ENCODE data around the gene PRKCB.

The PRKCB gene

DNA sequence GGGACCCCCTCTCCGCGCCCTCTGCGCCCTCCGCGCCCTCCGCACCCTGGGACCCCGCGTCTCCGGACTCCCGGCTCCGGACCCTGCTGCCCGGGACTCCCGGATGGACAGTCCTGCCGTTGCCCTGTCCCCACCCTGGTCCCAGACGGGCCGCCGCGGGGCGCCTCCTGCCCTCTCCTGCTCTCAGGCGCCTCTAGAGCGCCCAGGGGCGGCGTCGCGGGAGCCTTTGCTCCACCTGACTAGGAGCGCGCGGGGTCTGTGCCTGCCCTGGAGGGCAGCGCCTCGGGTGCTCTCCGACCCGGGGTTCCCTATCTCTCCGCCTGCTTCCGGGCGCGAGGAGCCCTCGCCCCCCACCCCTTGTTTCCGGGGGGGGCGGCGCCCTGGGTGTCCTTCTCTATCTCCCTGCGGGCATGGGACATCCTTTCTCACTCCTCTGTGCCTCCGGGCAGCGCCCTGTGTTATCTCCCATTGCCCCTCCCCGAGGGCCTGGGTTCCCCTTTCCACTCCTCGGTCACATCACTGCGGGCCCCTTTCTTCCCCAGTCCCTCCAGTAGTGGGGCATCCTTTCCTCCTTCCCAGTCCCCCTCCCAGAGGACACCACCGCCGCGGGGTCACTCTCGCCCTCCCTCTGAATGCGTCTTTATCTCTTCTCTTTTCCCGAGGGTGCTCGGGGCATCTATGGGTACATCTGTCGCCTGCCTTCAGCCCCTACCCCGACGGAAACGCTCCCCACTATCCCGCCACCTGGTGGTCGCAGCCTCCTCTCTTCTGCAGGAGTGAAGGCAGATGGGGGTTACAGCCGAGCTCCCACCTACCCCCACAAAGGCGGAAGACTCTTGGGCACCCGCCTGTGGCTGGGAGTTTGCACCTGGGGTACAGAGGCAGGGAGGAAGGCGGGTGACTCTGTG lies 875 bp downstream of the PRKCB start:
- DNase-seq (ENCODE audit: low read depth): no peak

DNA sequence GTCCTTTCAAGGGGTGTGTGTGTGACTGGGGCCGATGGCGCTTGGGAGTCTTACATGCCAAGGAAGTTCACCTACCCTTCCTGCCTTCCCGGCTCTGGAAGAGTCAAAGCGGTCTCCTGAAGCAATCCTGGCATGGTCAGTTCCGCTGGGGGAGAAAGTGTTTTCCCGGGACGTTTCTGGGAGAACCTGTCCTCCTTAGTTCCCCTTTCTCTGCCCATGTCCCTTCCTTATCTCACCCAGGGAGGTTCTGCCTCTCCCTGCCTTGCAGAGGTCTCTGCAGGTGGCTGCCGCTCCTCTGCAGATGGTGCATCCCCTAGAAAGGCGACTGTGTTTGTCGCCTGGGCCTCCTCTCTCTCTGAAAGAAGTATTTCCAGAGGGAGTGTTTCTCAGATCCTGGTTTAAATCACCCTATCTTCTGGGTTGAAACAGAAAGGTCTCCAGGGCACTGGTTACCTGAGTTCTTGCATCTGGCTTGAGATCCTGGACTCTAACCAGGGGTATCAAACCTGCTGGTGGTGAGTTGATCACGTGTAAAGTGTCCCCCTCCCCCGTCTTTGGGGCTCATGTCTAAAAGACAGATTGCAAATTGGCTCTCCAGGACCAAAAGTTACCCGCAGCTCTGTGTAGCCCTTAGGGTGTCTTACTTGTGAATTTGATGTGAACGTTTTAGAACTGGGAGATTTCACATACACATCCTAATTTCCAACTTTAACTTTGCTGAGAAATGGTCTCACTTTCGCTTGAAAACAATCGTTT lies 1.9 kb downstream of the PRKCB start:
- no peak for DNase-seq (ENCODE audit: low read depth)

DNA sequence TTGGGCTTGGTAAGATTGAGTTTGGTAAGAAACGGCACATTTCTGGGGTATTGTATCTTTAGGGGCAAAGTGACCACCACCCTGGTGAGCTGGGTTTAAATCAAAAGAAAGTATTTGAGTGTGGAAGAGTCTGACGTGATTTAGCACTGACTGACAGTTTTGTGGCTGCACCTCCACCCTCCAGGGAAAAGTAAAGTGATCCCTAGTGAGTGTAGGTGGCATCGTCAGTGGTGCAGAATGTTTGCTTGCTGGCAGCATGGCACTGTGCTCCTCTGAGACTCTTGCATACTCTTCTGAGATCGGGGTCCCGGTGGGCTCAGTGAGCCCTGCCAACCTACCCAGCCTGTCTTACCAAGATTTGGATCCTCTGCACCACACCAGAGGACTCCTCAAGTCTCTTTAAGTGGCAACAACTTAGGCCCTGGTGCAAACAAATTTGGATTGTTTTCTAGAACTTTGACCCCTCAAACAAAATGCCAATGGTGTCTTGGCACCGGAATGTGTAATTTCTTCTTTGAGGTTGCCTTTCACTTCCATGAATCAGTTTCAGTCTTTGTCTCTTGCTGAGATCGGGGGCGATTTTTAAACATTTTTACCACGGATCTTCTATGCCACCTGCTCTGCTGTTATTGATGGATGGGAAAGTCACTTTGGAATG lies 2.8 kb downstream of the PRKCB start:
- no peak for DNase-seq (ENCODE audit: low read depth)

DNA sequence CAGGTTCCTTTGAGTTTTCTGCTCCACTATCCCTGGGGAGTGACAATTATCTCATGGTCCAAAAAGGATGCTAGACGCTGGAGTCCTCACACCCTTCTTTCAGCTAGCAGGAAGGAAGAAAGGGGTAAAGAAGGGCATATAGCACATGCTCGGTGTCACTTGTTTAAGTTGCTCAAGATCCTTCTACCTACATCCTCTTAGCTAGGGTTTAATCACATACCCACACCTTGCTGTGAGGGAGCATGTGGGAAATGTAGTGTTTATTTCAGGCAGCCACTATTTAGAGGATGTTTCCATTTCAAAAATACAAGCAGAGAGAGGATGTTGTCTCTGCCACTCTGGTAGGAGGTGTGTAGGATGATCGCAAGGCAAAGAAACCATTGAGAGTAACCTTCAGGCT lies 4.5 kb downstream of the PRKCB start:
- no peak for DNase-seq (ENCODE audit: low read depth)

DNA sequence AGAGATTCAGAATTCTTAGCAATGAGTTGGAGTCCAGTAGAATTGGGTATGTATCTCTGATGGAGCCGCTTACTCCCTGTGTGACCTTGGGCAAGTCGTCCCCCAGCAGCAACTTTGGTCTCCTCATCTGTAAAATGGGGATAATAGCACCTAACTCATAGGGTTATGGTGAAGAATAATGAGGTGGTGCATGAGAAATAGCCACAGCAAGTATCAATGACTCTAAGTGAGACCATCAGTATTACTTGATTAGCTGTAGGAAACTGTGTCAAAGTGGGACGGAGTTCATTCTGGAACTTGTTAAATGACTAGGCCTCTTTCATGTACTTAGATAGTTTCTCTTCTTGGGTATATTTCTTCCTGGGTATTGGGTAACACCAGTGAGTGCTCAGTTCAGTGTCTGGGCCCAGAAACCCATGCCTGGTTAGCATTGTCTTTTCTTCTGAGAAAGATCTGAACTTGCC lies 6.4 kb downstream of the PRKCB start:
- DNase-seq (ENCODE audit: low read depth): no peak

DNA sequence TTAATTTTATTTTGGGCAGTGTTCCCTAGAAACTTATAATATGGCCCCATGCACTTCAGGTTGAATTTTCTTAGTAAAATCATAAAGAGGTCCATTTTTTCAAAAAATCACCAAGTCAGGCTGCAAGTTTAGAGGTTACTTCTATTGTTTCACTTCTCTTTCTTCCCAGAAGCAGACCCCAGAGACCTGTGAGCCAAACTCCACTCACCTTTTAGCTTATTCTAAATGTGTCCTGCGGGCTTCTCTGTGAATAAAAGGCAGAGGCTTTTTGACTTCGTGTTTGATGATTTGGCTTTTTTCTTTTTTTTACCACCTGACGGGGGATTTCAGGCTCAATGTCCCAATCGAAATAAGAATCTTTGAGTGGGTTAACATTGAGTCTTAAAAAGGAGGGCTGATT lies 7.4 kb downstream of the PRKCB start:
- no peak for DNase-seq (ENCODE audit: low read depth)

DNA sequence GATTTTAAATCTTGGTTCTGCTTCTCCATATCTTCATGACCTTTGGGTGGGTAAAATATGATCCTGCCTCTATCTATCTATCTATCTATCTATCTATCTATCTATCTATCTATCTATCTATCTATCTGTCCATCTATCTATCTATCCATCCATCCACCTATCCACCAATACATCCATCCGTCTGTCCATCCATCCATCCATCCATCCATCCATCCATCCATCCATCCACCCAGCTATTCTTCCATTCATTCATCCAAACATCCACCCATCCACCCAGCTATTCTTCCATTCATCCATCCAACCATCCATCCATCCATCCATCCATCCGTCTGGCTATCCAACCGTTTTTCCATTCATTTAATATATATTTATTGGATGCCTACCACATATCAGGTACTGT lies 11.5 kb downstream of the PRKCB start:
- no peak for DNase-seq (ENCODE audit: low read depth)

DNA sequence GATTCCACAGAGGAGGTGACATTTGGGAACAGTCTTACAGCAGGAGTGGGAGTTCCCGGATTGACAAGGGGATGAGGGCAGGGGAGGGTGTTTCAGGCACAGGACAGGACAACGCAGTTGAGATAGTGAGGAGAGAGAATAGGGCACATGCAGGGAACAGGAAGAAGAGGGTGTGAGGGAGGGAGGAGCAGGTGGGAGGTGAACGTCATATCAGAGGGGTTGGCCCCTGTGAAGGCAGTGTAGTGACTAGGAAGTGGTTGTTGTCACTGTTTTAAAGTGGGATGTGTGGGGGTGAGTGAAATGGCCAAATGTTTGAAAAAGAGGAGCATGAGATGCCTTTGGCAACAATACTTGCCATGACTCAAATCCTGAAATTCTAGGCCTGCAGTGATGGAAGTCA lies 12.2 kb downstream of the PRKCB start:
- DNase-seq (ENCODE audit: low read depth): no peak

DNA sequence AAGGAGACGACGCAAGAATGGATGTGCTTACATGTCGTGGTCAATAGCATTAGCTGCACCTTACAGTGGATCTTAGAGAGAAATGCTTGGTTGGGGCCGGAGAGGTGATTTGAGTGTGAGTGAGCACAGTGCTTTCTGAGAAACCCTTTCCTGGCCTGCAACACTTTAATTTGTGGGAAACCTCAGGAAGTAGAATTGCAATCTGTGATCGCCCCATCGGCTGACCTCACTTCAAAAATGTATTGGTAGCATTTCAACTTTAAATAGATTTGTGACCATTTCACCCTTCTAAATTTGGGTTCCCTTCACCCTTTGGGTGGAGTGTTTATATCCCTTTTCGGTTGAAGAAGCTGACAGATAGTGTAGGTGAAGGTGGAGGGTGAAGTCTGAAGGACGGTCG lies 13.2 kb downstream of the PRKCB start:
- no peak for DNase-seq (ENCODE audit: low read depth)

DNA sequence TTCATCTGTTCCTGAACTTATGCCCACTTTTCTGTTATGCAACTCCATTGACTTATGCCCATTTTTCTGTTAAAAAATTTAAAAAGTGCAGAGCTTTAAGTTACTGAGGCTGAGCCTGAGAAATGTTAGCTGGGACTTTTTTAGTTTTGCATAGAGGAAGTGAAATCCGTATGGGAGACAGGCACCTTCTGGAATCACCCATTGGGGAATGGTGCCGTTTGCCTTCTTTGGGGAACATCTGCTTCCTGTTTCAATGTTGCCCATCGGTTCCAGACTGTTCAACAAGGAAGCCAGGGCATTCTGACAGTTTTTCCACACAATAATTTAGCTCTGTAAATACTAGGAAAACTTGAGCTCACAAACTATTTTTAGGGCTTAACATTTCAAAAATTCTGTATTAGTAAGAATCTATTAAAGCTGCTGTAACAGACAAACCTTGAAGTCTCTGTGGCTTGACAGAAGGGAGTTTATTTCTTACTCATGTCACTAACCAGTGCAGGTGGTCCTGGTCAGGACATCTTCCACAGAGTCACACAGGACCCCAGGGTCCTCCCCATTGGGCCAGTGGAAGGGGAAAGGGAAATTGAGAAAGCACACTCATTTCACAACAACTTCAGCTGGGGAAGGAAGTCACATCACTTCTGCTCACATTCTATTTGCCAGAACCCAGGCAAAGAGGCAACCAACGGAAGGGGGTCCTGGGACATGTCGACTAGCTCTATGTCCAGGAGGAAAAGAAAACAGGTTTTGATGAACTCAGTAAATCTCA lies 17.2 kb downstream of the PRKCB start:
- DNase-seq (ENCODE audit: low read depth): no peak

DNA sequence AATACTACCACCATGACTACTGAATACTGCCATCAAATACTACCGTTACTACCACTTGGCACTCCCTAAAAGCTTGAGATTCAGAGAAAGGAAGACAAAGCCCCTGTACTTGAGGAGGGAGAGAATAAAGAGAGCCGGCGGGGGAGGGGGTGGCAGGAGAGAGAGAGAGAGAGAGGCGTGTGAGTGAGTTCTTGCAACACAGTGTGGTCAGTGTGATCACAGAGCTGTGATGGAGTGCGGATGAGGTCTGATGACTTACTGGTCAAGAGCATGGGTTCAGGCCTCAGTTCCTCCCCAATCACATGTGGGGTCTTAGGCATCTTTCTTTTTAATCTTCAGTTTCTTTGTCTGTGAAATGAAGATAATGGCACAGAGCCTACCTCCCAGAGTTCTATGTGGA lies 19.2 kb downstream of the PRKCB start:
- no peak for DNase-seq (ENCODE audit: low read depth)

DNA sequence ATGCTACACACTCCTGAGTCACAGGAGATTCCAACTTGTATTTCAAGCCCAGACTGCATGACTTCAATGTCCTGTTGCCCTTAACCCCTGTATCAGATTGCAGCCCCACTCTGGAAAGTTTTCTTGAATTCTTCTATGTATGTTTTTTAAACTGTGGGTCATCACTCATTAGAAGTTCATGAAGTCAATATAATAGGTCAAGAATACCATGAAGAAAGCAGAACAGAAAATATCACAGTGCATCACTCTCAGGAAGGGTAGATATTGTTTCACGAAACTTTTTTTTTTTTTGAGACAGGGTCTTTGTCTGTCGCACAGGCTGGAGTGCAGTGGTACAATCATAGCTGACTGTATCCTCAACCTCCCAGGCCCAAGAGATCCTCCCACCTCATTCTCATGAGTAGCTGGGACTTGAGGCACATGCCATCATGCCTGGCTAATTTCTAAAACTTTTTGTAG lies 20.5 kb downstream of the PRKCB start:
- no peak for DNase-seq (ENCODE audit: low read depth)

DNA sequence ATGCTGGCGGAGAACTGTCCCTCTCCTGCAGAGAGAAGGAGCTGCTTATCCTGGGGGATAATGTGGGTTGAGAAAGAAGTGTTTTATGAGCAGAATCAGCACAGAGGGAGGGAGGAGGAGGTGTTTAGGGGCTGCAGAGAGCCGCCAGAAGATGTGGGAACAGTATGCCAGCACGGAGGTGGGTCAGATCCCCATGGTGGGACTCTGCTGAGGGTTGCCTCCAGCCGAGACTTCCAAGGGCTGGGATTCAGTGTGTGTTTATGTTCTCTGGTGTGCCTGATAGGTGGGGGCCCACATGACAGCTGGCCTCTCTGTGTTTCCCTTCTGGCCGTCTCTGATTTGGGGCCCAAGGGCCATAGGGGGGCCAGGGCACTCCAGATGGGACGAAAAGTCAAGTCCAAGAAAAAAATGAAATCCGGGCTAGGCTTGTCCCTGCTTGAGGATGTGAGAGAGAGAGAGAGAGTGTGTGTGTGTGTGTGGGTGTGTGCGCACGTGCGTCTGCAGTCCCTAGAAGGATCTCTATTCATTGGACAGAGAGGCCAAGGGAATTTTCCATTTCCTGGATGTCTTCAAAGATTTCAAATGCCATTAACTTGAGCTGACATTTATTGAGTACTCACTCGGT lies 21.6 kb downstream of the PRKCB start:
- DNase-seq (ENCODE audit: low read depth): no peak

DNA sequence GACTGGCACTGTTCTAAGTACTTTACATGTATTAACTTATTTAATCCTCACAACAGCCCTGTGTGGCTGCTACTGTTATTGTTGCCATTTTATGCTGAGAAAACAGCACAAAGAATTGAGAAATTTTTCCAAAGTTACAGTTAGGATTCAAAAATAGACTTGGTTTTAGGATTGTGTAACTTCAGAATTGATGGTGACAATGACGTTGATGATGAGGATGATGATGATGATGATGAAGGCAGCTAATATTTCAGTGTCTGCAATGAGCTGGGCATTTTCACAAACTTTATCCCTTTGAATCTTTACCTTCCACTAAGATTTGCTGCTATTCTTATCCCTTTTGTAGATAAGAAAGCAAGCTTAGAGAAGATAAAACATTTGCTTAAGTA lies 22.1 kb downstream of the PRKCB start:
- DNase-seq (ENCODE audit: low read depth): no peak

DNA sequence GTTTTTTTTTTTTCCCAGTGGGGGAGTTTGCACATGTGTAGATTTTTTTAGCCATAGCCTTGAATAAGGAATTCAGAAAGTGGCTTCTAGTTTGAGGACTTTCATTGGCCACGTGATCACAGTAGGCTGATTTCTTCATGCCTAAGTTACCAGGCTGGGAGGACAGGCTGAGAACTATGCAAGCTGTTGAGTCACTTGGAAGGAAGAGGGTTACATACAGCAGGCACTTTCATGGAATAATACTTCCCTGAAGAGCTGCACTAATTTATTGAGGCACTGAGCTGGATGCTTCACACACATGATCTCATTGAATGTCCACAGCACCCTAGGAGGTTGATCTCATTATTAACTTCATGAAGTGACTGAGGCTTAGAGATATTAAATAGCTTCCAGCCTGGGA lies 22.8 kb downstream of the PRKCB start:
- DNase-seq (ENCODE audit: low read depth): peak; percentile 20

DNA sequence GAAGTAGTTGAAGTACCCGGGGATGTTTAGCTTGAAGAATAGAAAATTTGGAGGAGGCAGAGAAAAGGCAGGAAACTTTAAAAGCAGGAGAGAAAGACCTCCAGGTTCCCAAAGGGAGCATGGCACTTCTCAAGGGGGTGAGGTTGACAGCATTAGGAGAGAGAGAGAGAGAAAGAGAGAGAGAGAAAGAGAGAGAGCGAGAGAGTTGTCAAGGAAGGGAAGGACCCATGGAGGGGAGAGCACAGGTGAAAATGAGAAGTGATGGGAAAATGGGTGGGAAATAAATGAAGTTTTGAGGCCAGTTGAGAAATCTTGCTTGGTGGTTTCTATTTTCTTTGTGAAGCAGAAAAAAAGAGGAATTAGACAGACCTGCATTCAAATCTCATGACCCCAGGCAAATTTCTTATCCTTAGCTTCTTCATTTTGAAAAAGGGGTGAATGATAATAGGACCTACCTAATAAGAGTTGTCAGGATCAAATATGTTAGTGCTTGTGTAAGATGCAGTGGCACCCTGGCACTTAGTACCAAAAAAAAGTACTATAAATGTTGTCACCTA lies 24.0 kb downstream of the PRKCB start:
- no peak for DNase-seq (ENCODE audit: low read depth)

DNA sequence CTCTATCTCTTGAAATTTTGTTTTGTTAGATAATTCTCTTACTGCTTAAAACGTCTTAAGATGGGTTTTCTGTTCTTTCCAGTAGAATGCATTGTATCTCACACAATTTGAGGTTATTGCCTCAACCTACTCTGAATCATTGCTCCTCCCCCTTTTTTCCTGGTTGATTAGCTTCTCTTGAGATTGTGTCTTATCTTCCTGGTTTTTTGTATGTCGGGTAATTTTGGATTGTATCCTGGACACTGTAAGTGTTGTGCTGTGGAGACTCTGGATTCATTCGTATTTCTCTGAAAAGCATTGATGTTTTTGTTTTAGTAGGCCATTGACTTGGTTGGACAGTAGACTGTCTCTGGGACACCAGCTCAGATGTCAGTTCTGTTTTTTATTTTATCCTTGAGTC lies 26.1 kb downstream of the PRKCB start:
- no peak for DNase-seq (ENCODE audit: low read depth)

DNA sequence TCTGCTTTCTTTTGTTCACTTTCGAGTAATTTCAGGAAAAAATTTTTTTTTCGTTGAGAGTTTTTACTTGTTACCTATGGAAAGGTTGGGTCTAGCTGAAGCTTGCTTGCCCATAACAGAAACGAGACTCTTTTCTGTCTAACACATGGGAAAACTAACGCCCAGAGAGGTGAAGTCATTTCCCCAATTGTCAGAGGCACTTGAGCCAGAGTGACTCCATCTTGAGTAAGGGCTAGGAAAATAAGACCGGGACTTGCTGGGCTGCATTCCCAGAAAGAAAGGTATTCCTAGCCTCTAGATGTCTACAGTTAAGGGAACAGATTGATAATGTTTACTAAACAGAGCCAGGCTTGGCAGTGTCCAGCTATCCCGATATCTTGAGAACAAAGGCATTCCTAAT lies 26.8 kb downstream of the PRKCB start:
- no peak for DNase-seq (ENCODE audit: low read depth)

DNA sequence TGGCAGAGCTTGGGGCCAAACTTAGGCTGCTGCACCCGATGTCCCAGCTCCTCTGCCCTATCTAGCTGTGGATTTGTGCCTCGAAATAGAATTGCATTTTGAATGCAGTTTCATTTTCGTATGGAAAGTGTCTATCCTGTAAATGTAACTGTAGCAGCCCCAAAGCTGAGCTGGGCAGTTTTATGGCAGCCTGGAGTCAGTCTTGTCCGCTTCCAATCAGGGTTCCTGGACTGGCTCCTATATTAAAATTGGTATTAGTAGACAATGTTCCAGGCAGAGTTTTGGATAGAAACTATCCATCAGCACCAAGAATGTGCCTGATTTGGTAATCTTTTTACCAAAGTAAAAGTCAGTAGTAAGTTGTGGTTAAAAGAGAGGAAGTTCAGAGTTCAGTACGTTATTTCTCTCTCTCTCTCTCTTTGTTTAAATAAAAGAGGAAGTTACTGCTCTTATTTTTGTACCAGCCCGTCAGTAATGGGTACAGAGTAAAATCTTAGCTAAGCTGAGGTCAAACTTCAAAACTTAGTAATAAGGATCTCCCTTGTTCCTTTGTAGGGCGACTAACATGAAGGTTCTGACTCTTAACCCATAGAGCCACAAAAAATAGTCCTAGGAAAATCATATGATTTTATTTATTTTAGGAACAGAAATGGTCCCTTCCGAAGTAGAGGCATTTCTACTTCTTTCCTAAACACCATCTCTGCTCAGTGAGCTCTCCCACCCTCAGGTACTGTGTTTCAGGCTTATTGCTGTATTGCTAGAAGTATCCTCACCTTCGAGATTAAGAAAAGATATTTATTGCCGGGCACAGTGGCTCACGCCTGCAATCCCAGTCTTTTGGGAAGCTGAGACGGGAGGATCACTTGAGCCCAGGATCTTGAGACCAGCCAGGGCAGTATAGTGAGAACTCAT lies 28.0 kb downstream of the PRKCB start:
- DNase-seq (ENCODE audit: low read depth): no peak

DNA sequence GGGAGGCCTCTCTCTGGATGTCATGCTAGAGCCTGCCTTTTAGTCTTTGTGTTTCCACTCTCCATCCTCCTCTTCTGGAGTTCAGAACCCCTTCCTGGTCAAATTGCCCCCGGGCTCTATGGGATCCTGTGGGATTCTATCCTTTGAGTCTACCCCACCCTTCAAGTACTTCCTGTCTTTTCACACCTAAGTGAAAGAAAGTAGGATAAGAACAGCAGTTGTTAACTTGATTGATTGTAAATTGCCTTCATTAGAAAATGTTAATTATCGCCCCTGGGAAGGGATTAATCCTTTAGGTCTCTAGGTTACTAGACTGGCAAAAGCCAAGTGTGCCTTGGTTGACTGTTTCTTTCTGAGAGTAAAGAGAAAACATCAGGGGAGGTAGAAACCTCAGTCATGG lies 30.1 kb downstream of the PRKCB start:
- no peak for DNase-seq (ENCODE audit: low read depth)
